WTC11 (cell line): ENCODE results near the gene UBE2D2. TPM values are rescaled to one million over a fixed set of nuclear protein-coding genes. Genes with fewer than 3 reads are reported as not detected.
A peak's percentile ranks its signal among the peaks of the same experiment; 100 is the strongest.

ENCODE experiments used
- ATAC-seq: fragments of 200-7000 bp; cut with Tn5 transposase; 2 replicates; pipeline ENCODE4 v1.10.0; 2021; ENCODE audit warnings: mild to moderate bottlenecking, moderate library complexity
- CTCF ChIA-PET: fragments of 300-600 bp; sonication (Branson Sonifier 250); formaldehyde crosslinking; loops from one replicate; lab custom pipeline; 2021; ENCODE audit warnings: antibody characterized with exemption; lab: Charles Lee
- POLR2A ChIA-PET: fragments of 350-600 bp; sonication (Branson Sonifier 250); formaldehyde crosslinking; loops from one replicate; lab custom pipeline; 2021; ENCODE audit warnings: antibody characterized with exemption; lab: Charles Lee
- DNase-seq: peaks from one replicate; pipeline ENCODE4 v3.0.0; 2021; ENCODE audit warnings: low spot score
- H3K27ac Mint-ChIP-seq: 2 replicates; pipeline ENCODE4 v1.8.0; 2021; ENCODE audit warnings: mixed read lengths
- H3K27me3 Mint-ChIP-seq: 2 replicates; pipeline ENCODE4 v1.8.0; 2021; ENCODE audit warnings: low read depth, mild to moderate bottlenecking, moderate library complexity, mixed read lengths
- H3K36me3 Mint-ChIP-seq: 2 replicates; pipeline ENCODE4 v1.8.0; 2021; ENCODE audit warnings: mixed read lengths
- H3K4me1 Mint-ChIP-seq: 2 replicates; pipeline ENCODE4 v1.8.0; 2022; ENCODE audit warnings: mixed read lengths
- H3K4me3 Mint-ChIP-seq: 2 replicates; pipeline ENCODE4 v1.8.0; 2021; ENCODE audit warnings: mild to moderate bottlenecking, moderate library complexity, mixed read lengths
- H3K9me3 Mint-ChIP-seq: 2 replicates; pipeline ENCODE4 v1.8.0; 2021; ENCODE audit warnings: mixed read lengths
- ARID4B ChIP-seq: sonication (generic); formaldehyde crosslinking; IDR thresholded peaks from 2 replicates; pipeline ENCODE4 v1.8.0; 2023; ENCODE audit warnings: missing genetic modification reagents, mild to moderate bottlenecking, borderline replicate concordance
- CDX4 ChIP-seq: fragments of 250-450 bp; sonication (Bioruptor Pico); IDR thresholded peaks from 2 replicates; pipeline ENCODE4 v1.9.0; 2021; ENCODE audit warnings: moderate library complexity, mild to moderate bottlenecking, inconsistent platforms, borderline replicate concordance
- ELF4 ChIP-seq: sonication (generic); formaldehyde crosslinking; IDR thresholded peaks from 2 replicates; pipeline ENCODE4 v1.8.1; 2022; ENCODE audit warnings: low read depth, mild to moderate bottlenecking, moderate library complexity, missing genetic modification reagents
- FOXP1 ChIP-seq: sonication (generic); formaldehyde crosslinking; IDR thresholded peaks from 2 replicates; pipeline ENCODE4 v1.8.0; 2022; ENCODE audit warnings: missing genetic modification reagents, mild to moderate bottlenecking, moderate library complexity, borderline replicate concordance
- HMGA2 ChIP-seq: fragments of 250-450 bp; sonication (Bioruptor Pico); IDR thresholded peaks from 2 replicates; pipeline ENCODE4 v1.4.0; 2021; ENCODE audit warnings: mild to moderate bottlenecking, moderate library complexity
- KAT7 ChIP-seq: sonication (generic); formaldehyde crosslinking; IDR thresholded peaks from 2 replicates; pipeline ENCODE4 v1.8.1; 2023; ENCODE audit warnings: missing genetic modification reagents, mild to moderate bottlenecking, borderline replicate concordance
- MAX ChIP-seq: sonication (generic); formaldehyde crosslinking; IDR thresholded peaks from 2 replicates; pipeline ENCODE4 v1.8.0; 2022; ENCODE audit warnings: mild to moderate bottlenecking, missing genetic modification reagents
- NFYB ChIP-seq: sonication (generic); formaldehyde crosslinking; conservative IDR thresholded peaks from 2 replicates; pipeline ENCODE4 v1.8.0; 2022; ENCODE audit warnings: low read depth, missing genetic modification reagents
- PRDM15 ChIP-seq: sonication (generic); formaldehyde crosslinking; IDR thresholded peaks from 2 replicates; pipeline ENCODE4 v1.8.0; 2022; ENCODE audit warnings: missing genetic modification reagents
- SMAD3 ChIP-seq: sonication (generic); formaldehyde crosslinking; IDR thresholded peaks from 2 replicates; pipeline ENCODE4 v1.8.0; 2022; ENCODE audit warnings: missing genetic modification reagents, mild to moderate bottlenecking, borderline replicate concordance
- SOX15 ChIP-seq: fragments of 250-450 bp; sonication (Bioruptor Pico); IDR thresholded peaks from 2 replicates; pipeline ENCODE4 v1.9.0; 2021; ENCODE audit warnings: mild to moderate bottlenecking
- ZBTB21 ChIP-seq: sonication (generic); formaldehyde crosslinking; IDR thresholded peaks from 2 replicates; pipeline ENCODE4 v1.8.1; 2023; ENCODE audit warnings: mild to moderate bottlenecking, missing genetic modification reagents, borderline replicate concordance
- ZNF121 ChIP-seq: sonication (generic); formaldehyde crosslinking; IDR thresholded peaks from 2 replicates; pipeline ENCODE4 v1.8.0; 2023; ENCODE audit warnings: missing genetic modification reagents
- ZNF219 ChIP-seq: sonication (generic); formaldehyde crosslinking; IDR thresholded peaks from 2 replicates; pipeline ENCODE4 v1.8.0; 2023; ENCODE audit warnings: missing genetic modification reagents, mild to moderate bottlenecking, borderline replicate concordance
- ZNF281 ChIP-seq: sonication (generic); formaldehyde crosslinking; IDR thresholded peaks from 2 replicates; pipeline ENCODE4 v1.8.0; 2023; ENCODE audit warnings: mild to moderate bottlenecking, missing genetic modification reagents
- ZNF317 ChIP-seq: sonication (generic); formaldehyde crosslinking; IDR thresholded peaks from 2 replicates; pipeline ENCODE4 v1.8.1; 2023; ENCODE audit warnings: low read depth, mild to moderate bottlenecking, moderate library complexity, missing genetic modification reagents, borderline replicate concordance
- ZNF396 ChIP-seq: fragments of 250-450 bp; sonication (Bioruptor Pico); IDR thresholded peaks from 2 replicates; pipeline ENCODE4 v1.8.0; 2021; ENCODE audit warnings: mild to moderate bottlenecking, moderate library complexity, borderline replicate concordance
- ZNF423 ChIP-seq: fragments of 250-450 bp; sonication (Bioruptor Pico); IDR thresholded peaks from 2 replicates; pipeline ENCODE4 v2.1.2; 2022; ENCODE audit warnings: mild to moderate bottlenecking, moderate library complexity
- total RNA-seq: library from RNA; stranded (reverse); gene quantifications from 3 replicates; pipeline ENCODE4 v1.2.3, GENCODE V29; 2021

The UBE2D2 gene
- total RNA-seq, 1 experiment from 2014 or later: 183 TPM

- no peak for TF ChIP-seq ZNF317 (CRISPR knock-in tag)
- no peak for TF ChIP-seq SMAD3 (CRISPR knock-in tag)
- TF ChIP-seq ZNF423 (CRISPR knock-in tag): no peak
- no peak for TF ChIP-seq SOX15 (CRISPR knock-in tag)
- TF ChIP-seq ZBTB21 (CRISPR knock-in tag): no peak
- TF ChIP-seq ZNF281 (CRISPR knock-in tag): no peak
- no peak for TF ChIP-seq KAT7 (CRISPR knock-in tag)
Observed at GRCh38 chr5:139645430-139645871, 84.3 kb downstream of the UBE2D2 start (continued).

GRCh38 chr5:139646111-139646510, 85.0 kb downstream of the UBE2D2 start:
- H3K4me3 Mint-ChIP-seq: peak overlapping the region; percentile 84
- no peak for ATAC-seq
- no peak for DNase-seq
- CTCF ChIA-PET: interaction anchor here (1.5 to 9.5 kb wide), 6 partner anchors 10 to 130 kb away, joined by 5 to 235 read pairs (median 14); no protein-coding TSS in a partner anchor
- TF ChIP-seq ELF4: no peak
- H3K27ac Mint-ChIP-seq: no peak overlapping the region
- no peaks in the 10 kb centered on the region for H3K9me3 Mint-ChIP-seq
- H3K36me3 Mint-ChIP-seq: no peaks in the 10 kb centered on the region
- POLR2A ChIA-PET: interaction anchor here (1.4 kb wide), 1 partner anchor 12 kb away, joined by 3 read pairs; no protein-coding TSS in a partner anchor
- peaks cover 57% of the 10 kb centered on the region for H3K4me1 Mint-ChIP-seq
- peaks cover 32% of the 10 kb centered on the region for H3K27me3 Mint-ChIP-seq

- Mint-ChIP-seq H3K27me3 (peaks cover 32% of the 10 kb centered on the region), H3K4me1 (peaks cover 55% of the 10 kb centered on the region), H3K27ac (no peak overlapping the region; the same call in 1 of the 2 replicates), H3K4me3 (peak overlapping the region; percentile 84), H3K9me3 (no peaks in the 10 kb centered on the region), H3K36me3 (no peaks in the 10 kb centered on the region)
- POLR2A ChIA-PET: interaction anchor here (0.7 to 1.9 kb wide), 7 partner anchors 10 to 100 kb away, joined by 3 to 54 read pairs (median 5); no protein-coding TSS in a partner anchor
- DNase-seq (peak; percentile 43), ATAC-seq (peak; percentile 2)
- CTCF ChIA-PET: interaction anchor here (0.7 to 9.5 kb wide), 12 partner anchors 11 to 1294 kb away, joined by 3 to 235 read pairs (median 10); no protein-coding TSS in a partner anchor
- TF ChIP-seq CDX4 (CRISPR knock-in tag) (no peak), HMGA2 (no peak), ZNF121 (CRISPR knock-in tag) (no peak), PRDM15 (CRISPR knock-in tag) (0 out of 2 replicates have a peak, but pooled peaks have one; percentile 22), FOXP1 (peak; percentile 67; the same call in 1 of the 2 replicates), ZNF396 (no peak), MAX (CRISPR knock-in tag) (0 out of 2 replicates have a peak, but pooled peaks have one; percentile 19), NFYB (CRISPR knock-in tag) (no peak), ZNF219 (CRISPR knock-in tag) (no peak), ARID4B (CRISPR knock-in tag) (no peak)
Observed at GRCh38 chr5:139646912-139647505, 85.9 kb downstream of the UBE2D2 start.
